Kidney (tissue), 14 donors: Measurements from ENCODE around the gene NARS2. TPM values are rescaled to one million over a fixed set of nuclear protein-coding genes. Genes with fewer than 3 reads are reported as not detected.

Source experiments
- DNase-seq, 5 donors: peaks; one replicate each; pipeline ENCODE4 v3.0.0-alpha.2; 2013 to 2020
- FAIRE-seq: peaks from 2 replicates; lab custom pipeline; 2012; peaks lifted over from hg19 to GRCh38; lab: Jason Lieb, UNC
- H3K27ac ChIP-seq, 2 donors: one replicate each; pipeline ENCODE4 v1.7.0; 2013; ENCODE audit warnings: low read depth in 2 of 2, low read length in 2 of 2, inconsistent platforms in 1 of 2
- H3K27me3 ChIP-seq: one replicate; pipeline ENCODE4 v1.7.1; 2013; ENCODE audit warnings: low read length, inconsistent platforms; ENCODE audit not compliant: control insufficient read depth, insufficient read depth
- H3K36me3 ChIP-seq, 3 donors: one replicate each; pipeline versions ENCODE4 v1.7.0 to v1.7.1; 2013; ENCODE audit warnings: low read length in 3 of 3, control low read depth in 1 of 3, inconsistent platforms in 1 of 3; ENCODE audit not compliant: insufficient read depth in 3 of 3, control insufficient read depth in 2 of 3
- H3K4me1 ChIP-seq, 3 donors: one replicate each; pipeline versions ENCODE4 v1.7.0 to v1.7.1; 2013; ENCODE audit warnings: low read length in 3 of 3, inconsistent platforms in 1 of 3, low read depth in 1 of 3; ENCODE audit not compliant: control insufficient read depth in 2 of 3, insufficient read depth in 2 of 3
- H3K4me3 ChIP-seq, 3 donors: one replicate each; pipeline versions ENCODE4 v1.7.0 to v1.8.1; 2013; ENCODE audit warnings: low read length in 3 of 3, control low read depth in 1 of 3, inconsistent platforms in 1 of 3
- H3K9ac ChIP-seq, 3 donors: one replicate each; pipeline versions ENCODE4 v1.7.0 to v1.7.1; 2013; ENCODE audit warnings: low read length in 3 of 3, control low read depth in 1 of 3, inconsistent platforms in 1 of 3
- H3K9me3 ChIP-seq, 3 donors: one replicate each; pipeline versions ENCODE4 v1.7.0 to v1.7.1; 2013; ENCODE audit warnings: low read length in 3 of 3, control low read depth in 1 of 3, inconsistent platforms in 1 of 3; ENCODE audit not compliant: control insufficient read depth in 2 of 3, insufficient read depth in 1 of 3
- intact Hi-C: fragments of 100-400 bp; cut with DNase I; formaldehyde crosslinking; loops from one replicate; pipeline ENCODE4 v1.11.1; 2022
- polyA plus RNA-seq: library from polyadenylated mRNA; stranded (reverse); fragments of 350-450 nt; fragmentation: Illumina TruSeq; extraction: RNeasy Lipid Tissue Mini Kit (QIAGEN cat#74804); gene quantifications from one replicate; pipeline ENCODE4 v1.2.3, GENCODE V29; 2014; ENCODE audit warnings: low read depth, low replicate concordance; ENCODE audit not compliant: insufficient read depth
- total RNA-seq: library from RNA; stranded (reverse); fragmentation: NEBNext Ultra II Directional; extraction: Animal tissue kit (Norgen Biotek cat#: 25700); gene quantifications from one replicate; pipeline ENCODE4 v1.2.1, GENCODE V29; 2021
- TF ChIP-seq, protein P1 (sequence below): IDR thresholded peaks from 3 replicates; pipeline ENCODE4 v1.5.1; 2012; ENCODE audit warnings: mild to moderate bottlenecking, moderate library complexity, borderline replicate concordance; ENCODE audit not compliant: insufficient read depth; ENCODE audit errors: extremely low read depth
- donor health status: control.
- donor health status: control.
- donor health status: control.
- donor health status: control.
- donor health status: control.
- donor health status: DM: yes; HTN: yes; CAD: no.
- donor health status: Normal renal cell carcinoma (clear cell type).

Gene NARS2
- total and polyA plus RNA-seq, 2 donors from 2014 or later: 13.0 to 13.2 TPM

- H3K9ac ChIP-seq: no peak overlapping the region
- H3K4me1 ChIP-seq: peaks cover 4 to 11% (median 9%) of the 10 kb centered on the region in 3 donors
- H3K27me3 ChIP-seq: no peaks in the 10 kb centered on the region
- H3K4me3 ChIP-seq: no peak overlapping the region
- H3K9me3 ChIP-seq: no peaks in the 10 kb centered on the region
- no peaks in the 10 kb centered on the region for H3K36me3 ChIP-seq
- no peak overlapping the region for H3K27ac ChIP-seq
- intact Hi-C loops: no loop called here
- DNase-seq (peak in 1 of 5 donors; percentile 29), FAIRE-seq (peak; percentile 84)
- TF ChIP-seq, protein P1, sequence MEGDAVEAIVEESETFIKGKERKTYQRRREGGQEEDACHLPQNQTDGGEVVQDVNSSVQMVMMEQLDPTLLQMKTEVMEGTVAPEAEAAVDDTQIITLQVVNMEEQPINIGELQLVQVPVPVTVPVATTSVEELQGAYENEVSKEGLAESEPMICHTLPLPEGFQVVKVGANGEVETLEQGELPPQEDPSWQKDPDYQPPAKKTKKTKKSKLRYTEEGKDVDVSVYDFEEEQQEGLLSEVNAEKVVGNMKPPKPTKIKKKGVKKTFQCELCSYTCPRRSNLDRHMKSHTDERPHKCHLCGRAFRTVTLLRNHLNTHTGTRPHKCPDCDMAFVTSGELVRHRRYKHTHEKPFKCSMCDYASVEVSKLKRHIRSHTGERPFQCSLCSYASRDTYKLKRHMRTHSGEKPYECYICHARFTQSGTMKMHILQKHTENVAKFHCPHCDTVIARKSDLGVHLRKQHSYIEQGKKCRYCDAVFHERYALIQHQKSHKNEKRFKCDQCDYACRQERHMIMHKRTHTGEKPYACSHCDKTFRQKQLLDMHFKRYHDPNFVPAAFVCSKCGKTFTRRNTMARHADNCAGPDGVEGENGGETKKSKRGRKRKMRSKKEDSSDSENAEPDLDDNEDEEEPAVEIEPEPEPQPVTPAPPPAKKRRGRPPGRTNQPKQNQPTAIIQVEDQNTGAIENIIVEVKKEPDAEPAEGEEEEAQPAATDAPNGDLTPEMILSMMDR: peak; percentile 44
Observed at GRCh38 chr11:78414321-78415051, 160.2 kb downstream of the NARS2 start.

DNA sequence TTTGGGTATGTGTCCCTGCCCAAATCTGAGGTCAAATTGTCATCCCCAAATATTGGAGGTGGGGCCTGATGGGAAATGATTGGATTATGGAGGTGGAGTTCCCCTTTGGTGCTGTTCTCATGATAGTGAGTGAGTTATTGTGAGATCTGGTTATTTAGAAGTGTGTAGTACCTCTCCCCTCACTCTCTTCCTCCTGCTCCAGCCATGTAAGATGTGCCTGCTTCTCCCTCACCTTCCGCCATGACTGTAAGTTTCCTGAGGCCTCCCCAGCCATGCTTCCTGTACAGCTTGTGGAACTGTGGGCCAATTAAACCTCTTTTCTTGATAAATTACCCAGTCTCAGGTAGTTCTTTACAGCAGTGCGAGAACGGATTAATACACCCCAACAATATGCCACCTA is 166.0 kb downstream of the NARS2 start:
- Histone ChIP-seq H3K9me3 (no peaks in the 10 kb centered on the region), H3K4me3 (no peak overlapping the region), H3K9ac (no peak overlapping the region), H3K27me3 (no peaks in the 10 kb centered on the region), H3K4me1 (no peaks in the 10 kb centered on the region), H3K27ac (no peak overlapping the region), H3K36me3 (no peaks in the 10 kb centered on the region)
- DNase-seq: no peak
- no peak for FAIRE-seq
- intact Hi-C loops: no loop called here
- TF ChIP-seq, protein P1: no peak

GRCh38 chr11:78406568-78407196 is 168.0 kb downstream of the NARS2 start:
- H3K4me1 ChIP-seq: no peaks in the 10 kb centered on the region
- FAIRE-seq: no peak
- intact Hi-C loops: no loop called here
- no peaks in the 10 kb centered on the region for H3K27me3 ChIP-seq
- no peak overlapping the region for H3K9ac ChIP-seq
- DNase-seq: no peak
- H3K9me3 ChIP-seq: no peaks in the 10 kb centered on the region
- H3K36me3 ChIP-seq: no peaks in the 10 kb centered on the region
- TF ChIP-seq, protein P1: no peak
- H3K27ac ChIP-seq: no peak overlapping the region
- H3K4me3 ChIP-seq: no peak overlapping the region
